ENCODE results near the gene C9orf40.
A peak's percentile ranks its signal among the peaks of the same experiment; 100 is the strongest.

C9orf40 gene, protein sequence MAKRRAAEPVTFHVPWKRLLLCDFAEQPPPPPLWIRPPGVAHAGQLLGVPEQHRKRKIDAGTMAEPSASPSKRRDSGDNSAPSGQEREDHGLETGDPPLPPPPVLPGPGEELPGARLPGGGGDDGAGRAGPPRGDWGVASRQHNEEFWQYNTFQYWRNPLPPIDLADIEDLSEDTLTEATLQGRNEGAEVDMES

DNA sequence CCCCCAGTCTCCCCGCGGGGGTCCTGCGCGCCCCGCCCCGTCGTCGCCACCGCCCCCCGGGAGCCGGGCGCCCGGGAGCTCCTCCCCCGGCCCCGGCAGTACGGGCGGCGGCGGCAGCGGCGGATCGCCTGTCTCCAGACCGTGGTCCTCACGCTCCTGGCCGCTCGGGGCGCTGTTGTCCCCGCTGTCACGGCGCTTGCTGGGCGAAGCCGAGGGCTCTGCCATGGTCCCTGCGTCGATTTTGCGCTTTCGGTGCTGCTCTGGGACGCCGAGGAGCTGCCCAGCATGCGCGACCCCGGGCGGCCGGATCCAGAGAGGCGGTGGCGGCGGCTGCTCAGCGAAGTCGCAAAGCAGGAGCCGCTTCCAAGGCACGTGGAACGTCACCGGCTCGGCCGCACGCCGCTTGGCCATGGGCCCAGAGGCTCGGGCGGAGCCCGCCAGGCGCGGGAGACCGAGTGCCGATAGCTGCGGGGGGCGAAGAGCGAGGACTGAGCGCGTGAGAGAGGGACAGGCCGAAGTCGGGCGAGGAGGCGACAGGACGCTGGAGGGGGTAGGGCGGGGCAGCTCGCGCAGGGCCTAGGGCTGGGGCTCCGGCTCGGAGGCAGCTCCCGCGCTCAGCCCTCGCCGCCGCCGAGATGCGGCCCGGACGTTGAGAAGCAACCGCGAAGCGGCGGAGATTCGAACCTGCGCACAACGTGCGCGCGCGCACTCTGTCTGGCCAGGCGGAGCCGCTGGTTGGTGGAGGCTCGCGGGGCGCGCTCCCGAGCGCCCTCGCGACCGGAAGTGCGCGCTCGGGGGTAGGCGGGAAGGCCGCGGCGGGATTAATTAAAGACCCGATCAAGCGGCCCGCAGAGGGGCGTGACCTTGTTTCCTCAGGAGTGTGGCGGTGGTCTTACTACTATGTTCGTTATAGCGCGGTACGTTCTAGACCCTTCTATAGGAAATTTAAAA lies at the start of gene C9orf40:
Gene C9orf40 (minus strand): TSS at position 712 of the 951 bp plus-strand sequence. CDS start 301 bp downstream, at position 411.
- peak; percentile 84 for DNase-seq (ENCODE audit: low read depth)

DNA sequence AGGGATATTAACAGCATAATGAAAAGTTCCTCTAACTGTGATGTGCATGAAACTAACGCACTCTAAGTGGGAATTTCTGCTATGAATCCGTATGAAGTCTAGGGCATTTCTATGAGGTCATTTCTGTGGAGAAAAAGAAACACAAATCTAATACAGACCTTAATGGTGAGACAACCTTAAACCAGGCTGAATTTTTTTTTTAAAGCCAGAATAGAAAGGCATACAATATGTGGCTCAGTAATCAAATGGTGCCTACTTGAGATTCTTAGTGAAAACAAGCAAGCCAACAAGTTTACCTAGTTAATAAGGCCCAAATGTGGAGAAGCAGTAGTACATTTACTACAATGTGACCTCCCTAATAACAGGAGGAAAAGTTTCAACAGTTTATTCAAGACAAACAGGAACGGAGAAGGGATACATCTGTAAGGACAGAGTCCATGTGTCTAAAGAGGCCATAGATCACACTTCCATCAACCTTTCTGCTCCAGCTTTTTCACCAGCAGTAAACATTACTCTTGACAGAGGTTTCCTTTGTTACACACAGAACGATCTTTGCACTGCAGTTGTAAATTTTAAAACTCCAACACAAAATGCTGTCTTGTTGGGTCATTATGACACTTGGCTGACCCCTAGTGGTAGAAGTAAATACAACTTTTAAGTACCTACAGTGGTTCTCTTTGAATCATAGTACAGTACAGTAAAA lies 49.2 kb upstream of the C9orf40 start:
- no peak for DNase-seq (ENCODE audit: low read depth)

DNA sequence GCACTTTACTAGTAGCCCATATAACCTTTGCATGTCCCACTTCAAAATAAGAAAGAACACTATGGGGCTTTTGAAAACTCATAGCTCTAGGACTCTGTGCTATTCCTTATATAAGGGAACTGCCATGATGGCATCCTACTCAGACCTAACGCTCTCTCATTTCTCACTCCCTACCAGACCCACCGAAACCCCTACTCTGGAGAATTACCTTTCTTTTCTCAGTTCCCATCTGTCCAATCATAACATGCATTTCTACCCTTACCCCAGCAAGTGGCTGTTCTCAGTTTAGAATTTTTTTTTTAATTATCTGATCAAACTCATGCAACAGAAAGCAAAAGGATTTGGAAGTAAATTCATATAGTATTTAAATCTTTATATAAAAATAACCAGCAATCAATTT lies 48.1 kb upstream of the C9orf40 start:
- no peak for DNase-seq (ENCODE audit: low read depth)

DNA sequence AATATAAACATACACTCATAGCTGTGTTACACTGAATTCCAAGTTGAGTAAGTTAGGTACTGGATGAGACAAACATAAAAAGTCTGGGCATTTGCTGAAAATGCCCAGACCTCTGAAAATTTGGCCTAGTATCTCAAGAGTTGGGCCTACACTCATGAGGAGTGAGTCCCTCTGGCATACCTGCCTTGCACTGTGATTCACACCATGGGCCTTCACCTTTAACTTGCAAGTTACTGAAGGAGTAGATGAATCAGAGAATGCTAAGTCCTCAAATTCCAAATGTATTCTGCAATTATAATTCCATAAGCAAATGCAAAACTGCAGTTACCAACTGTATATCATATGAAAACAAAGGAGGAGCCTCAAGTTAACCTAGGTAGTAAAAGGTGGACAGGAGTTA lies 32.3 kb upstream of the C9orf40 start:
- DNase-seq (ENCODE audit: low read depth): no peak

DNA sequence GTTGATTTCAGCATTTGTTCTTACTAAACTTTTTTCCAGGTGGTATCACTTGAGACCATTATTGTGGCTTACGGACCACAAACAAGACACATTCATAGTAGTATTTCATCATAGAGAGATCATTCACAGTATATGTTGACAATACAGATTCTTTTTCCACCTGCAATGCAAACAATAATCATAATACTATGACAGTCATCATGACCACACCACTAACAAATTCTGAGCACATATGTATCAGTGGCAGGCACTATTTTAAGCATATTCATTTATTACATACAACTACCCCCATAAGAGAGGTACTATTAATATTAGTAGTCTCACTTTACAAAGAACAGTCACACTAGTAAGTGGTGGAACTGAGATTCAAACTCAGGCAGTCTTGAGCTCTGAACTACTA lies 31.0 kb upstream of the C9orf40 start:
- no peak for DNase-seq (ENCODE audit: low read depth)

DNA sequence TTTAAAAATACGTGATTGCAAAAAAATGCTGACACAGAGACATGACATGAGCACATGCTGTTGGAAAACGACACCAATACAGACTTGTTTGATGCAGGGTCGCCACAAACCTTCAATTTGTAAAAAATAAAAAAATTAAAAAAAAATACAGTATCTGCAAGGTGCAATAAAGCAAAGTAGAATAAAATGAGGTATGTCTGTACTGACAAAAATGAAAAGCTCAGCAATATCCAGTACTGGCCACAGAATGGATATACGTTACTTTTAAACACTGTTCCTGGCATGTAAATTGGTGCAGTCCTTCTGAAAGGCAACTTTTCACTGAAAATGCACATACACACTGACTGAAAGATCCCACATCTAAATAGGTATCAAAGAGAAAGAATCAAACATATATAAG lies 27.1 kb upstream of the C9orf40 start:
- DNase-seq (ENCODE audit: low read depth): no peak

DNA sequence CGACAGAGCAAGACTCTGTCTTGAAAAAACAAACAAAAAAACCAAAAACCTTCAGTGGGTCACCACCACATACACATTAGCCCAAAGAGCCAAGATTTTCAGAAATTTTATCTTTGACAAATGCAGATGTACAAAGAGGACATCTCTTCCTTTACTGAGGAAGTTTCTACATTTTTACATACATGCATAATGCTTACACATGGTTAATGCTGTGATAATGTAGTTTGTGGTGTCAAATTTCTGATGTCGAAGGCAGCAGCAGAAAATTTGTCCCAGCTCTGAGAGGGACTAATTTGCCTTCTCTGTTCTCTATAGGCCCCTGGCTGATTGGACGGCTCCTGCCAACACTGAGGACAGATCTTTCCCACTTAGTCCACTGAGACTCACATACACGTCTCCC lies 24.6 kb upstream of the C9orf40 start:
- no peak for DNase-seq (ENCODE audit: low read depth)

DNA sequence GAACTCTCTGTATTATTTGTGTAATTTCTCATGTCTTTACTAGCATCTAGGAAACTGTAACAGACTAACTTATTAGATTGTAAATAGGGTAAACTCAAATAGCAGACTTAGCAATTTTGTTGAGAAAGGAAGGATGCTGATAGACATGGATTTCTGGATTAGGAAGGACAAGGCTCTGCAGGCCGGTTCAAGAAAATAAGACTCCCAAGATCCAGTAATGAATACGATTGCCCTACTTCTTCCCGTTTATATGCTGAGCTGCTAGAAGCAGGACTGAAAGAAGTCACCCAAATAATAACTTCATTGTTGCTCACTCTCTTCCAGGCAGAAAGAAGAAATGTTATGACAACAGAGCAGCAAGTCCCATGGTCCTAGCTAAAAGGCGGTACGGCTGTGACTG lies 22.8 kb upstream of the C9orf40 start:
- DNase-seq (ENCODE audit: low read depth): no peak

DNA sequence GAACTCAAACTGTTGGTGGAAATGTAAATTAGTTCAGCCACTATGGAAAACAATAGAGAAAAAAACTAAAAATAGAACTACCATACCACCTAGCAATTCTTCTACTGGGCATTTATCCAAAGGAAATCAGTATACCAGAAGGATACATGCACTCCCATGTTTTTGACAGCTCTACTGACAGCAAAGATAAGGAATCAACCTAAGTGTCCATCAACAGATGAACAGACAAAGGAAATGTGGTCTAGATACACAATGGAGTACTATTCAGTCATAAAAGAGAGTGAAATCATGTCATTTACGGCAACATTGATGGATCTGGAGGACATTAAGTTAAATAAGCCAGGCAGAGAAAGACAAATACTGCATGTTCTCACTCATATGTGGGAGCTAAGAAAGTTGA lies 21.8 kb upstream of the C9orf40 start:
- DNase-seq (ENCODE audit: low read depth): no peak

DNA sequence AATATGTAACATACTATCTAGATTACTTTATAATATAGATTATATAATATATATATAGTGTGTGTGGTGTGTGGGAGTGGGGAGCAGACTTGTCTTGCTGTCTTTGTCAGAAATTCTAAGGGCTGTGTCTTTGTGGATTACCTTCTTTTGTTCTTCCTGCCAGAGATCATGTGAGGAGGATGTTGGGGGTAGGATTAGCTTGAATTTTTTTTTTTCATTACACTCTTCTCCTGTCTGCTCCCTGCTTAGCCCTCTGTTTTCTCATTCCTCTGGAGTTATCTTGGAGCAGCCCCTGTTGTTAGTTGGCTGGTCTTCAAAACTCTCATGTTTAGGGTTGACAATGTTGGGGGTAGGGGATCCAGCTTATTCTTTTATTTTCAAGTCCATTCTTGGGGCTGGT lies 21.0 kb upstream of the C9orf40 start:
- DNase-seq (ENCODE audit: low read depth): no peak

DNA sequence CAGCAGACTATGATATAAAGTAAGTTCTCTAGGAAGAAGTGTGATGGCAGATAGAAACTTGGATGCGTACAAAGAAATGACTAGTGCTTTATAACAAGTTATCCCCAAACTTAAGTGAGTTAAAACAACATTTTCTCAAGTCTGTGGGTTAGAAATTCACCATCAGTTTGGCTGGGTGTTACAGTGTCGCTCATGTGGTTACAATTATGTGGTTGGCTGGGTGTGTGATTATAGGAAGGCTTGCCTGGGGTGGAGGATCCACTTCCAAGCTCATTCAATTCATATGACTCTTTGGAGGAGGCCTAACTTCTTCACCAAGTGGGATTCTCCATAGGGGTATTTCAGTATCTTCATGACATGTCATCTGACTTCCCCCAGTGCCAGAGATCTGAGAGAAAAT lies 10.3 kb upstream of the C9orf40 start:
- DNase-seq (ENCODE audit: low read depth): no peak

DNA sequence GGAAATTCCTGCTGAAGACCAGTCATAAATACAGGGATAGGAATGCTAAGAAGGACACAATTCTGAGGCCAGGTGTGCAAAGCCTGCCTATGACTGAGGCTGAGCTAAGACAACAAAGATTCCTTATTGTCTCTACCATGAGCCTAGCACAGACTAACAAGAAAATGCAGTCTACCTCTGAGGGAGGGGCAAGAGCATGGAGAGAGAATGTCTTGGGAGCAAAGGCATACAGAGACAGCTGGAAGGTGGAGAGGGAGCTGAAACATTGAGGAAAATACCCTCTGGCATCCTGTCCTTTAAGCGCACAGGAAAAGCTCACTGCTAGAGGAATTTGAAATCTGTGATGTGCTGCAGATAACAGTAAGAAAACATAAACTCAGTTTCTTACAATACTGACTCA lies 8.8 kb upstream of the C9orf40 start:
- DNase-seq (ENCODE audit: low read depth): no peak

DNA sequence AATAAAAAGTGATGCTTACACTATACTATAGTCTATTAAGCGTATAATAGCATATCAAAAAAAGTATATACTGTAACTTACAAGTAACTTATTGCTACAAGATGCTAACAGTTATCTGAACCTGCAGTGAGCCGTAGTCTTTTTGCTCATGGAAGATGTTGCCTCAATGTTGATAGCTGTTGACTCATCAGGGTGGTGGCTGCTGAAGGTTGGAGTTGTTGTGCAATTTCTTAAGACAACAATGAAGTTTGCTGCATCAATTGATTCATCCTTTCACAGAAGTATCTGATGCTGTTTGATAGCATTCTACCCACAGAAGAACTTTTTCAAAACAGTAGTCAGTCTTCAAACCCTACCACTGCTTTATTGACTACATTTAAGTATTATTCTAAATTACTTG lies 7.8 kb upstream of the C9orf40 start:
- DNase-seq (ENCODE audit: low read depth): no peak

DNA sequence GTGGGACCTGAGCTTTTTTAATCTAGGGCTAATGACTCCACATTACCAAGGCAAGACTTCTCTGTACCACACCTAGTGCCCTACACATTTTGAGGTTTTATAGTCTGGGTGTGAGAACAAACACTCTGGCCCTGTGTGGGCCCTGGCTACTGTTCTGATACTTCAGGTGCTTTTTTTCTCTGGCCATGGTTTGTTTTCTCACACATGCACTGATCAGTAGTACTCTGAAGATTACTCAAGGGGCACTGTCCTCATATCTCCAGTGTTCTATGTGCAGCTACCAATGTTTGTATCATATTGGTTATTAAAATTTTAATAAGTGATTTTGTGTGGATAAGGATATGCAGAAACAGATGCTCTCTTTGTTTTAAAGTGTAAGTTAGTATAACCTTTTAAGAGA lies 5.9 kb upstream of the C9orf40 start:
- no peak for DNase-seq (ENCODE audit: low read depth)

DNA sequence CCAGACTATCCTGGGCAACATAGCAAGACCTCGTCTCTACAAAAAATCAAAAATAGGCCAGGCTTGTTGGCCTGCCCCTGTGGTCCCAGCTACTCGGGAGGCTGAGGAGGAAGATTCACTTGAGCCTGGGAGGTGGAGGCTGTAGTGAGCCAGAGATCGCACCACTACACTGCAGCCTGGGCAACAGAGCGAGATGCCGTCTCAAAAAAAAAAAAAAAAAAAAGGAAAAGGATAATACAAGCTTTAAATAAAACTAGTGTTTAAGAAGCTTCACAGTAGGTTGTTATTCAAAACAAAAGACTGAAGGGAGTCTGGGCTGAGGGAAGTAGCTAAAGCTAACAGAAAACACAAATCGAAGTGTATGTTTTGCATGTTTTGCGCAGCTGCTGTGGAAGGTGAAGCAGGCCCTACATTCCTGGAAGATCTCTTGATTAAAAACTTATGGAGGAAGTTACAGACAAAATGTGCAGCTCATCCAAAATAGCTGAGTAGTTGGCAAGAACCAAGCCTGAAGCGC lies 581 bp upstream of the C9orf40 start:
- DNase-seq (ENCODE audit: low read depth): no peak

DNA sequence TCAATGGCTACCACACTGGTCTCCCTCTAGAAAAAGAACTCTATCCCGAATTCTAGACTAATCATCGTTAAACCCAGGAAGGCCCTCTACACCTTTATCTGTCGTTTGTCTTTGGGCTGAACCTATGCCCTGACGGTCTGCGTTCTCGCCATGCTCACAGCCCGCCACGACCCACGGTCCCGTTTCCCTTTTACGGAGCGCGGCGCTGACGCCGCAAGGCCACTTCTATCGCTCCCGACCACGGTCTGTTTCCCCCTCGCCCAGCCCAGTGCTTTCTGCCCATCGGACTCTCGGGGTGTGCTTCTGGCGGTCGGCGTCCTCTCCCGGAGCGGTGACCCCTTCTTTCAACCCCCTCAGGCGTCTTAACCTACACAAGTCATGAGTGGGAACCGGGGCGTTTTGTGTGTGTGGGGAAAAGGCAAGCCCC lies 974 bp downstream of the C9orf40 start:
- peak; percentile 20 for DNase-seq (ENCODE audit: low read depth)

DNA sequence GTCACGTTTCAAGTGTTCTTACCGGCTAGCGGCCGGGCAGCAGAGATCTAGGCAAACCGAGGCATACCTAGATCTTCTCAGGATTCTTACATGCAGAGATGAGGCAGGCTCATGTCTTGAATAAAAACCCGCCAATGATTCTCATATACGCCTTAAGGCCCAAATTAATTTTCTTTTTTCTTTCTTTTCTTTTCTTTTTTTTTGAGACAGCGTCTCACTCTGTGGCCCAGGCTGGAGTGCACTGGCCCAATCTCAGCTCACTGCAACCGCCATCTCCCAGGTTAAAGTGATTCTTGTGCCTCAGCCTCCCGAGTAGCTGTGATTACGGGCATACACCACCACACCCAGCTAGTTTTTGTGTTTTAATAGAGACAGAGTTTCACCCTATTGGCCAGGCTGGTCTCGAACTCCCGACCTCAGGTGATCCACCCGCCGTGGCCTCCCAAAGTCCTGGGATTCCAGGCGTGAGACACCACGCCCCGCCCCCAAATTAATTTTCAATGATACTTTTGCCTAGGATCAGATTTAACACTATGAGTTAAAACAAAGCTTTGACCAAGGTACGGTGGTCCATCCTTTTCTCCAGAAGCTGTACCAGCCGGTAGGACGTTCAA lies 1.5 kb downstream of the C9orf40 start:
- DNase-seq (ENCODE audit: low read depth): no peak

DNA sequence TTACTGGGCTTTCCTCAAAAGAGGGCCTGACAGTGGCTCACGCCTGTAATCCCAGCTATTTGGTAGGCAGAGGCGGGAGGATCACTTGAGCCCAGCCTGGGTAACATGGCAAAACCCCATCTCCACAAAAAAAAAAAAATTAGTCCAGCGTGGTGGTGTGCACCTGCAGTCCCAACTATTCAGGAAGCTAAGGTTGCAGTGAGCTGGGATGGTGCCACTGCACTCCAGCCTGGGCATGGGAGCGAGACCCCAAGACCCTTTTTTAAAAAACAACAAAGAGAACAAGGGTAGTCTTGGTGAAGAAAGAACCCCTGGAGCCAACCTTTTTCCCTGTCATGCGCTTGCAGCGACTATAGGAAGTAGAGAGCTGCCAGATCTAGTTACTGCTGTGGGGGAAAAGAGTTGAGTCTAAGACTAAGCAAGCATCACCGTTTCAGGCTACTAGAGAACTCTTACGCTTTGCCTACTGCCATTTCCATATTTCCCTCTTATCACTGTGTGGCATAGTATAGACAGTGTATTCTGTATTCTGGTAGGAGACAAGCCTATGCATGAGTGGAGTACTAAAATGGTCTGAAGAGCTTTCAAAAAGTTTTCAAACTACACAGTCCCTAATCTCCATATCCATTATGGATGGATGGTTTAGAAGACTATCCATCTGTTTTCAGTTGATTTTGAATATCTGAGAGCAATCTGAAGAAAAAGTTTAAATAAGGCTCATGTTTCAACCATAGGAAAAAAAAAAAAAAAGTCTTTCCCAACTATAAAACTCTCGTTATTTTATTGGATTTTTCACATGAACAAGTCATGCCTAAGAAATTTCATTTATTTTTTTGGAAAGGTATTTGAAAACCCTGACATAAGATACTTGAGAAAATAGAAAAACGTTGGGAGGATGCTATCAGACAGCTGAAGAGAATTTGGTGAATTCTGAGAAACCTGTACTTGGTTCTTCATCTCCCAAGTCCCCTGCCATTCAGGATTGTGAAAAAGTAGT lies 2.6 kb downstream of the C9orf40 start:
- no peak for DNase-seq (ENCODE audit: low read depth)

DNA sequence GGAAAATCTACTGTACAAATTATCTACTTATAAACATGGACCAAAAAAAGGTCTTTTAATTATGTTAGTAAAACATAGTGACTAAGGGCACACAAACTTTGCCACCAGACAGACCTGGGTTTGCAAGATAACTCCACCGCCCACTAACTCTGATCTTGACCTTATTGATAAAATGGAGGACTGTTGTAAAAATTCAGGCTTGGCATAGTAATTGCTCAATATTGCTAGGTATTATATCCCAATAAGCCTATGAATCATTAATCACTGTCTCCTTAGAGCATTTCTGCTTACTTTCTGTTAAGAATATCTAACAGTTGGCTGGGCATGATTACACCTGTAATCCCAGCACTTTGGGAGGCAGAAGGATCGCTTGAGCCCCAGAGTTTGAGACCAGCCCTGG lies 3.8 kb downstream of the C9orf40 start:
- DNase-seq (ENCODE audit: low read depth): no peak

DNA sequence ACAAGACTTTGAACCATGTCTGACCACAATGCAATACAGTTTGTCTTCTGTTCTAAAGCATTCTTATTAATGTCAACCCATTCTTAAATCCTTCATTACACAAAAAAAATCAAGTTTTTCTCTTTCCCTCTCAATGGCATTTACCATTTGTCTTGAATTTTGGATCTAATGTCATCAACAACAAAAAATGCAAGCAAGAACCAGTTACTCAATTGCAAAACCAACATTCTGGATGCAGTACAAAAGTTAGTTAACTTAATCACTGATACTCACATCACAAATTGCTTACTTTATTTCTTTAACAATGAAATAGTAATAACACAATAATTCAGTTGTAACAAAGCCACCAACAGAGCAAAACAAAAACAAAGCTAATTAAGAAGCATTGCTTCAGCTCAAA lies 6.0 kb downstream of the C9orf40 start:
- DNase-seq (ENCODE audit: low read depth): no peak

DNA sequence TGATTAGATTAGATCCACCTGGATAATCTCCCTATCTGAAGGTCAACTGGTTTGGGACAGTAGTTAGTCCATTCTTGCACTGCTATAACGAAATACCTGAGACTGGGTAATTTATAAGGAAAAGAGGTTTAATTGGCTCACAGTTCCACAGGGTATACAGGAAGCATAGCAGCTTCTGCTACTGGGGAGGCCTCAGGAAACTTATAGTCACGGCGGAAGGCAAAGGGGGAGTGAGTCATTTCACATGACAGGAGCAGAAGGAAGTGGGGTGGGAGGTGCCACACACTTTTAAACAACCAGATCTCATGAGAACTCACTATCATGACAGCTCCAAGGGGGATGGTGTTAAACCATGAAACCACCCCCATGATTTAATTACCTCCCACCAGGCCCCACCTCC lies 9.9 kb downstream of the C9orf40 start:
- peak; percentile 19 for DNase-seq (ENCODE audit: low read depth)
